CD4-positive, alpha-beta T cell treated with Interleukin-10 for 1 hour (primary cell): Measurements from ENCODE around the gene PAAF1.
"Not testable (repeated sequence)": the region's sequence is repeated elsewhere in the genome, so short reads cannot be mapped to it uniquely, and the experiment has no call there.

Experiments
- DNase-seq: peaks from one replicate; pipeline ENCODE4 v3.0.0-alpha.2; 2020

PAAF1 gene

GRCh38 chr11:73876424-73877310, at the start of gene PAAF1, which contains the start of gene COA4:
PAAF1 (plus strand) TSS chr11:73876999; CDS start chr11:73877022, 23 bp downstream.
COA4 (minus strand) TSS chr11:73876846; CDS start chr11:73873378, 3,468 bp downstream.
- peak; percentile 95 for DNase-seq

- DNase-seq = no peak
These were observed 46.5 kb upstream of the PAAF1 start for GRCh38 chr11:73830261-73830660.

- DNase-seq = no peak
These were observed 43.7 kb upstream of the PAAF1 start for GRCh38 chr11:73833067-73833466.

GRCh38 chr11:73838443-73839122, 38.2 kb upstream of the PAAF1 start:
- DNase-seq = no peak

- no peak for DNase-seq
These were observed 37.7 kb upstream of the PAAF1 start for GRCh38 chr11:73839123-73839457.

- no peak for DNase-seq
These were observed 25.6 kb upstream of the PAAF1 start for GRCh38 chr11:73851046-73851764.

GRCh38 chr11:73852049-73852448, 24.8 kb upstream of the PAAF1 start:
- DNase-seq = no peak

GRCh38 chr11:73854680-73855079, 22.1 kb upstream of the PAAF1 start:
- DNase-seq = no peak

GRCh38 chr11:73856031-73856567, 20.7 kb upstream of the PAAF1 start:
- DNase-seq = no peak

- no peak for DNase-seq
These were observed 17.1 kb upstream of the PAAF1 start for GRCh38 chr11:73859671-73860070.

- no peak for DNase-seq
These were observed 16.6 kb upstream of the PAAF1 start for GRCh38 chr11:73860202-73860601.

- no peak for DNase-seq
These were observed 13.8 kb upstream of the PAAF1 start for GRCh38 chr11:73862986-73863385.

- no peak for DNase-seq
These were observed 10.7 kb upstream of the PAAF1 start for GRCh38 chr11:73866095-73866579.

- DNase-seq = no peak
These were observed 10.2 kb upstream of the PAAF1 start for GRCh38 chr11:73866586-73866996.

GRCh38 chr11:73869332-73869949, 7.4 kb upstream of the PAAF1 start:
- DNase-seq = no peak

GRCh38 chr11:73870261-73870660, 6.5 kb upstream of the PAAF1 start:
- no peak for DNase-seq

- DNase-seq = no peak
These were observed 3.9 kb upstream of the PAAF1 start for GRCh38 chr11:73872749-73873357.

GRCh38 chr11:73875380-73875779, 1.4 kb upstream of the PAAF1 start:
- no peak for DNase-seq

- DNase-seq = no peak
These were observed 959 bp upstream of the PAAF1 start for GRCh38 chr11:73875840-73876239.

GRCh38 chr11:73878771-73879170, 2.0 kb downstream of the PAAF1 start:
- DNase-seq = no peak

GRCh38 chr11:73880449-73880848, 3.6 kb downstream of the PAAF1 start:
- DNase-seq = not testable (repeated sequence)

- no peak for DNase-seq
These were observed 7.1 kb downstream of the PAAF1 start for GRCh38 chr11:73883856-73884255.
